ENCODE measurements around the gene INSRR. TPM values are rescaled to one million over a fixed set of nuclear protein-coding genes. Genes with fewer than 3 reads are reported as not detected.

Gene INSRR
- total and polyA plus RNA-seq, 10 donors = under 0.01 to 0.09 (median 0.09) TPM; not detected in 6

DNA sequence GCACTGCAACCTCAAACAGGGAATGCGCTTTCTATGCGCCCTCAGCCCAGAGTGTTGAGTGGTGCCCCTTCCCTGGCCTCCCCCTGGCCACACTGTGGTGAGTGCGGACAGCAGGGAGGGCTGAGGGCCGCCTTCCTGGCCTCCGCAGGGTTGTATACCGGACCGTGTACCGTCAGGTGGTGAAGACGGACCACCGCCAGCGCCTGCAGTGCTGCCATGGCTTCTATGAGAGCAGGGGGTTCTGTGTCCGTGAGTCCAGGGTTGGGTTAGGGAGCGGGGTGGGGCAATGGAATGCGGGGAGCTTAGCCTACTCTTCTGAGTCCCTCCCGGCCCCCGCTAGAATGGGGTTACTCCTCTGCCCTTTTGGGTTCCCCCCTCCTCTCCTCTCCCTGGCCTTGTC, 46.3 kb upstream of the INSRR start:
- peak overlapping the region in 2 of 8 donors; percentile 17 to 82 for H3K27ac ChIP-seq
- DNase-seq = no peak
- intact Hi-C loops (cut with DNase I; ENCODE audit: low total_unique reads) = no loop called here
- no peak for TF ChIP-seq POLR2AphosphoS5 (IDR thresholded peaks at IDR 0.05)
- TF ChIP-seq, protein P1, sequence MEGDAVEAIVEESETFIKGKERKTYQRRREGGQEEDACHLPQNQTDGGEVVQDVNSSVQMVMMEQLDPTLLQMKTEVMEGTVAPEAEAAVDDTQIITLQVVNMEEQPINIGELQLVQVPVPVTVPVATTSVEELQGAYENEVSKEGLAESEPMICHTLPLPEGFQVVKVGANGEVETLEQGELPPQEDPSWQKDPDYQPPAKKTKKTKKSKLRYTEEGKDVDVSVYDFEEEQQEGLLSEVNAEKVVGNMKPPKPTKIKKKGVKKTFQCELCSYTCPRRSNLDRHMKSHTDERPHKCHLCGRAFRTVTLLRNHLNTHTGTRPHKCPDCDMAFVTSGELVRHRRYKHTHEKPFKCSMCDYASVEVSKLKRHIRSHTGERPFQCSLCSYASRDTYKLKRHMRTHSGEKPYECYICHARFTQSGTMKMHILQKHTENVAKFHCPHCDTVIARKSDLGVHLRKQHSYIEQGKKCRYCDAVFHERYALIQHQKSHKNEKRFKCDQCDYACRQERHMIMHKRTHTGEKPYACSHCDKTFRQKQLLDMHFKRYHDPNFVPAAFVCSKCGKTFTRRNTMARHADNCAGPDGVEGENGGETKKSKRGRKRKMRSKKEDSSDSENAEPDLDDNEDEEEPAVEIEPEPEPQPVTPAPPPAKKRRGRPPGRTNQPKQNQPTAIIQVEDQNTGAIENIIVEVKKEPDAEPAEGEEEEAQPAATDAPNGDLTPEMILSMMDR (IDR thresholded peaks at IDR 0.05 in 8 of 11, conservative IDR thresholded peaks at IDR 0.05 in 3 of 11) = no peak
- TF ChIP-seq POLR2A (IDR thresholded peaks at IDR 0.05) = no peak
- H3K9me3 ChIP-seq = no peaks in the 10 kb centered on the region
- H3K4me3 ChIP-seq = no peak overlapping the region
- H3K36me3 ChIP-seq = peaks cover 0 to 42% (median 1%) of the 10 kb centered on the region in 6 donors
- H3K27me3 ChIP-seq (replicated peaks in 1 of 7) = peaks cover 0 to 16% (median 0%) of the 10 kb centered on the region in 7 donors
- WGBS, 5 donors = 69 to 86% (median 85%) methylated on average over 7 to 16 of the region's 16 CpGs
- peaks cover 3 to 72% (median 24%) of the 10 kb centered on the region in 6 donors for H3K4me1 ChIP-seq

- no peaks in the 10 kb centered on the region for H3K9me3 ChIP-seq
- H3K4me3 ChIP-seq = no peak overlapping the region
- DNase-seq = no peak
- peaks cover 0 to 34% (median 1%) of the 10 kb centered on the region in 6 donors for H3K36me3 ChIP-seq
- intact Hi-C loops (cut with DNase I; ENCODE audit: low total_unique reads) = no loop called here
- peaks cover 3 to 77% (median 29%) of the 10 kb centered on the region in 6 donors for H3K4me1 ChIP-seq
- 64 to 80% (median 79%) methylated on average over 18 to 19 of the region's 19 CpGs for WGBS, 5 donors
- H3K27me3 ChIP-seq (replicated peaks in 1 of 7) = peaks cover 0 to 19% (median 0%) of the 10 kb centered on the region in 7 donors
- peak overlapping the region in 7 of 8 donors; percentile 41 to 89 (median 52) for H3K27ac ChIP-seq
- TF ChIP-seq POLR2A (IDR thresholded peaks at IDR 0.05) (no peak), POLR2AphosphoS5 (IDR thresholded peaks at IDR 0.05) (no peak)
- TF ChIP-seq, protein P1 (IDR thresholded peaks at IDR 0.05 in 8 of 11, conservative IDR thresholded peaks at IDR 0.05 in 3 of 11) = no peak
Observed at GRCh38 chr1:156904187-156904959, 45.5 kb upstream of the INSRR start.

- WGBS, 5 donors = 74 to 85% (median 79%) methylated on average over 15 of the region's 15 CpGs
- TF ChIP-seq POLR2A (IDR thresholded peaks at IDR 0.05) (no peak), POLR2AphosphoS5 (IDR thresholded peaks at IDR 0.05) (no peak)
- TF ChIP-seq, protein P1 (IDR thresholded peaks at IDR 0.05 in 8 of 11, conservative IDR thresholded peaks at IDR 0.05 in 3 of 11) = no peak
- Histone ChIP-seq H3K27ac (peak overlapping the region in 6 of 8 donors; percentile 44 to 89 (median 58)), H3K36me3 (peaks cover 0 to 26% (median 0%) of the 10 kb centered on the region in 6 donors), H3K4me3 (no peak overlapping the region), H3K9me3 (no peaks in the 10 kb centered on the region), H3K27me3 (replicated peaks in 1 of 7) (peaks cover 0 to 25% (median 0%) of the 10 kb centered on the region in 7 donors), H3K4me1 (peaks cover 5 to 85% (median 37%) of the 10 kb centered on the region in 6 donors)
- intact Hi-C loops (cut with DNase I; ENCODE audit: low total_unique reads) = no loop called here
- no peak for DNase-seq
Observed at GRCh38 chr1:156903328-156904091, 44.6 kb upstream of the INSRR start.
